ENCODE results near the gene CDC42BPA. TPM values are rescaled to one million over a fixed set of nuclear protein-coding genes. Genes with fewer than 3 reads are reported as not detected.

Gene CDC42BPA
- total and polyA plus RNA-seq, 12 donors: 7.4 to 73.8 (median 37.2) TPM

GRCh38 chr1:227072991-227073390, 245.3 kb downstream of the CDC42BPA start:
- no peaks in the 10 kb centered on the region for H3K9me3 ChIP-seq (replicated peaks in 1 of 3)
- H3K27ac ChIP-seq: peak overlapping the region in 1 of 5 donors; percentile 3
- H3K36me3 ChIP-seq (replicated peaks in 1 of 2): no peaks in the 10 kb centered on the region
- no peak overlapping the region for H3K4me3 ChIP-seq
- intact Hi-C loops (cut with DNase I): no loop called here
- no peaks in the 10 kb centered on the region for H3K4me1 ChIP-seq (replicated peaks in 1 of 2)
- H3K27me3 ChIP-seq: no peaks in the 10 kb centered on the region
- WGBS, 4 donors: 45 to 54% (median 51%) methylated on average over 2 of the region's 2 CpGs
- no peak for TF ChIP-seq POLR2A (IDR thresholded peaks at IDR 0.05)
- no peak for DNase-seq

- H3K9me3 ChIP-seq (replicated peaks in 1 of 3): no peaks in the 10 kb centered on the region
- no peak for TF ChIP-seq CTCF (IDR thresholded peaks at IDR 0.05)
- no peak for TF ChIP-seq POLR2A (IDR thresholded peaks at IDR 0.05)
- H3K36me3 ChIP-seq (replicated peaks in 1 of 2): no peaks in the 10 kb centered on the region
- 84 to 88% (median 86%) methylated on average over 4 of the region's 4 CpGs for WGBS, 4 donors
- H3K27ac ChIP-seq: no peak overlapping the region
- no peaks in the 10 kb centered on the region for H3K27me3 ChIP-seq
- no peak for DNase-seq
- no peak overlapping the region for H3K4me3 ChIP-seq
- intact Hi-C loops (cut with DNase I): no loop called here
- H3K4me1 ChIP-seq (replicated peaks in 1 of 2): no peaks in the 10 kb centered on the region
These were observed 246.3 kb downstream of the CDC42BPA start for GRCh38 chr1:227071895-227072587.

- H3K27ac ChIP-seq: no peak overlapping the region
- TF ChIP-seq CTCF (IDR thresholded peaks at IDR 0.05) (no peak), POLR2A (IDR thresholded peaks at IDR 0.05) (no peak)
- intact Hi-C loops (cut with DNase I): no loop called here
- no peak for DNase-seq
- H3K4me1 ChIP-seq (replicated peaks in 1 of 2): no peaks in the 10 kb centered on the region
- WGBS, 4 donors: 61 to 93% (median 88%) methylated on average over 4 of the region's 4 CpGs
- no peaks in the 10 kb centered on the region for H3K27me3 ChIP-seq
- H3K9me3 ChIP-seq (replicated peaks in 1 of 3): no peaks in the 10 kb centered on the region
- H3K36me3 ChIP-seq (replicated peaks in 1 of 2): no peaks in the 10 kb centered on the region
- H3K4me3 ChIP-seq: no peak overlapping the region
These were observed 247.5 kb downstream of the CDC42BPA start for GRCh38 chr1:227070638-227071285.

- 94 to 100% (median 98%) methylated on average over 2 of the region's 2 CpGs for WGBS, 4 donors
- no peaks in the 10 kb centered on the region for H3K27me3 ChIP-seq
- no peaks in the 10 kb centered on the region for H3K36me3 ChIP-seq (replicated peaks in 1 of 2)
- no peak overlapping the region for H3K4me3 ChIP-seq
- H3K4me1 ChIP-seq (replicated peaks in 1 of 2): no peaks in the 10 kb centered on the region
- intact Hi-C loops (cut with DNase I): no loop called here
- TF ChIP-seq CTCF (IDR thresholded peaks at IDR 0.05): no peak
- no peak for TF ChIP-seq POLR2A (IDR thresholded peaks at IDR 0.05)
- no peaks in the 10 kb centered on the region for H3K9me3 ChIP-seq (replicated peaks in 1 of 3)
- no peak for DNase-seq
- H3K27ac ChIP-seq: no peak overlapping the region
These were observed 248.8 kb downstream of the CDC42BPA start for GRCh38 chr1:227069490-227069889.
